ENCODE data around the gene OR3A1. TPM values are rescaled to one million over a fixed set of nuclear protein-coding genes. Genes with fewer than 3 reads are reported as not detected.
"Not testable (repeated sequence)": the region's sequence is repeated elsewhere in the genome, so short reads cannot be mapped to it uniquely, and the experiment has no call there.

OR3A1 gene
- polyA plus RNA-seq (ENCODE audit: insufficient read length in 10 of 10), result under 1 TPM in 2 of 10 donors, not detected in 8; 0.12 TPM
- long read RNA-seq, donor 1, result 0 reads
- long read RNA-seq, donor 2, result 0 reads
- long read RNA-seq, donor 3, result 0 reads
- long read RNA-seq, donor 4, partial matches to known transcripts, result 0 of 1 reads
- long read RNA-seq, donor 4, other reads (novel, unspliced or antisense), result 0 of 1 reads
- long read RNA-seq, donor 5, result 0 reads
- long read RNA-seq, donor 6, result 0 reads
- long read RNA-seq, donor 7, result 0 reads
- long read RNA-seq, donor 8, result 0 reads
- long read RNA-seq, donor 9, result 0 reads

GRCh38 chr17:3298260-3298659 lies at the start of gene OR3A1:
Gene OR3A1, minus strand, starts transcription at chr17:3298360. Its CDS starts 5,778 bp downstream, at chr17:3292582.
- no peak for DNase-seq

DNA sequence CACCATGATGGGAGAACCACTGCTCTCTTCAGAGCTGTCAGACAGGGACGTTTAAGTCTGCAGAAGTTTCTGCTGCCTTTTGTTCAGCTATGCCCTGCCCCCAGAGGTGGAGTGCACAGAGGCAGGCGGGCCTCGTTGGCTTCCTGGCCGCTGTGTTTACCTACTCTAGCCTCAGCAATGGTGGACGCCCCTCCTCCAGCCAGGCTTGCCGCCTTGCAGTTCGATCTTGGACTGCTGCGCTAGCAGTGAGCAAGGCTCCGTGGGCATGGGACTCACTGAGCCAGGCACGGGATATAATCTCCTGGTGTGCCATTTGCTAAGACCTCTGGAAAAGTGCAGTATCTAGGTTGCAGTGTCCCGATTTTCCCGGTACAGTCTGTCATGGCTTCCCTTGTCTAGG lies 44.6 kb upstream of the OR3A1 start:
- not testable (repeated sequence) for DNase-seq

DNA sequence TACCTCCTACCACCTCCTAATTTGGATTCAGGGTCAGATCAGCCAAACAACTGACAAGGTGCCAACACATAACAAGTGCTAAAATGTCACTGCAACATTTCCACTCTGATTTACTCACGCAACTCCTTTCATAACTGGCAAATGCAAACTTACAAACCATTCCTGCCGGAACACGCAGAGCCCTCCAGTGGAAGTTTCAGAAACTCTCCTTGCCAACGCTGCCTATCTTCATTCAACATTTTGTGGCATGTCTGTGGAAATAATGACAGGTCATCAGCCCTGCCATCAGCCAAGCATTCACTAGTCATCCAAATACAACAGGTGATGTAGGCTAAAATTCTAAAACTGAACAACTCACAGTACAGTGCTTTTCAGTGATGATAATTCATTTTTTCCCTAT lies 37.7 kb upstream of the OR3A1 start:
- no peak for DNase-seq

GRCh38 chr17:3318336-3318735 lies 20.2 kb upstream of the OR3A1 start:
- no peak for DNase-seq

DNA sequence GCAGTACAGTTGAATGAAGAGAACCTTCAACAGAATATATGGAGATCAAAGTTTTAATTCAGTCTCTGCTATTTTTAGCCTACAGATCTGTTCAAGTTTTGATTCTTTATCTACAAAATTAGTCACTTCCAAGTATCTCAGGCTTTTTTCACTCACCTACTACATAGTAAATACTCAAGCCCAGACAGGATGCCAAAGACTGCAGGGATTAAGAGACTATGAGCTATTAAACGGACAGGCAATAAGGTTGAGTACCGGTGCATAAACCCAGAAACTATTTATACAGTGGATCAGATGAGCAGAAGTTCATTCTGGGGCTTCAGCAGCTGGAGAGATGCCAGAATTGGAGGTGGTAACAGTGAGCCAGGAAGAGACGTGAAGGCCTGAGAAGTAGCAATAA lies 18.7 kb upstream of the OR3A1 start:
- DNase-seq, result no peak

GRCh38 chr17:3308603-3309002 lies 10.4 kb upstream of the OR3A1 start:
- DNase-seq, result no peak

DNA sequence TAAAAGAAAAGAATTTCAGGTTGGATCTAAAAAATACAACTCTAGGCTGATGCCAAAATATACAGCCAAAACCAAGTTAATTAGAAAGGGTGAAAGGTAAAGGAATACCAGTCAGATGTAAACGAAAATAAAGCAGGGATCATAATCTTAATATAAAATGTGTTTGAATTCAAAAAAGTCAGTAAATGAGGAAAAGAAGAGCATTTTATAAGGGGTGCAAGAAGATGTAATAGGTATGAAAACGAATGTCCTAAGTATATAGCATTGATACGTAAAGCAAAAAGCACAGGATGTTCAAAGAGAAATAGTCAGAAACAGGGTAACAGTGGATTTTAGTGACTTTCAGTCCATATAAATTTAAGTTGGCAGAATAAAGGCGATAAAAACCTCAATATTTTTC lies 2.5 kb downstream of the OR3A1 start:
- no peak for DNase-seq

DNA sequence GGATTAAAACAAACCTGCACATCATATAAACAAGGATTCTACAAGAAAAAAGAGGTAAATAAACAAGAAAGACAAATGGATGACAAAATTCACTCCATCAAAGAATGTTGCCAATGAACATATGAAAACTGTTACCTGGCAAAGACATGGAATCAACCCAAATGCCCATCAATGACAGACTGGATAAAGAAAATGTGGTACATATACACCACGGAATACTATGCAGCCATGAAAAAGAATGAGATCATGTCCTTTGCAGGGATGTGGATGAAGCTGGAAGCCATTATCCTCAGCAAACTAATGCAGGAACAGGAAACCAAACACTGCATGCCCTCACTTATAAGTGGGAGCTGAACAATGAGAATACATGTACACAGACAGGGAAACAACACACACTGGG lies 4.6 kb downstream of the OR3A1 start:
- DNase-seq, result not testable (repeated sequence)

- DNase-seq, result no peak
Observed at GRCh38 chr17:3282901-3283300, 15.3 kb downstream of the OR3A1 start.

GRCh38 chr17:3276126-3276525 lies 22.0 kb downstream of the OR3A1 start:
- no peak for DNase-seq

- no peak for DNase-seq
Observed at GRCh38 chr17:3271072-3271848, 26.9 kb downstream of the OR3A1 start.

DNA sequence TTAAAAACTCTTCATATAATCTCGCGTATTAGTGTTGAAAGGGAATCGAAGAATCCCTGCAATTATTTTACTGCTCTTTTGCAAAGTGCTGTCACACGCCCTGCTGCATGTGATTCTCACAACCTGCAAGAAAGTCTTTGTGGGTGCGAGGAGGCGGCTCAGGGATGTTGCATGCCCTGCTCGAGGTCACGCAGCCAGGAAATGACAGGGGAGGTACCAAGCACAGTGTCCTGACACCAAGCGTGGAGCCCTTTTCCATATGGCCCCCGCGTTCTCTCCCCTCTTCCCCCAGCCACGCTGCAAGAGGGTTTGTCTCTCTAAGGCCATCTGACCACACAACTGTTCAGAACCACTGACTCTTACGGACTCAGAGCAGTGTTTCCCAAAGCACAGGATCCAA lies 37.6 kb downstream of the OR3A1 start:
- no peak for DNase-seq

GRCh38 chr17:3260163-3260562 lies 38.0 kb downstream of the OR3A1 start:
- DNase-seq, result no peak

- DNase-seq, result no peak
Observed at GRCh38 chr17:3256575-3256974, 41.6 kb downstream of the OR3A1 start.

DNA sequence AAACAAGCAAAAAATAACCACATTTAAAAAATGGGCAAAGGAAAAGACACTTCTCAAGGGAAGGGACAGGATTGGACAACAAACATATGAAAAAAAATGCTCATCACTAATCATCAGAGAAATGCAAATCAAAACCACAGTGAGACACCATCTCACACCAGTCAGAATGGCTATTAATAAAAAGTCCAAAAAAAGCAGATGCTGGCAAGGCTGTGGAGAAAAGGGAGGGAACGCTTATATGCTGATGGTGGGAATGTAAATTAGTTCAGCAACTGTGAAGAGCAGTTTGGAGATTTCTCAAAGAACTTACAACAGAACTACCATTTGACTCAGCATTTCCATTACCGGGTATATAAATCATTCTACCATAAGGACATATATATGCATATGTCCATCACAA lies 49.1 kb downstream of the OR3A1 start:
- not testable (repeated sequence) for DNase-seq

DNA sequence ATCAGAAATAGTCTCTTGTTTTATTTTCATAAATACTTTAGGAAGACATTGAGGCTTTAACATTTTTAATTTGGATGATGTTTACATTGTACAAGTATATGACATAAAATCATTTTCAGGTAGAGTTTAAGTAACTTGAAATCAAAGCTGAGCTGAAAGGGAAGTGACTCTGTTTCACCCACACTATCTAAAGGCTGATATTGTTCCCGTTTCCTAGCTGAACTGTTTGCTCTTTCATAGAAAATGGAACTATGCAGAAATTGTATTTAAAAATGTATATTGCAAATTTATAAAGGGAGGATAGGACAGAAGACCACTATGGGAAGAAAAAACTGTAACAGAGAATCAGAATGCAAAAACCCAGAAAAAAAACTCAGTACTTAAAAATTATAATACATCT lies 53.3 kb downstream of the OR3A1 start:
- not testable (repeated sequence) for DNase-seq

DNA sequence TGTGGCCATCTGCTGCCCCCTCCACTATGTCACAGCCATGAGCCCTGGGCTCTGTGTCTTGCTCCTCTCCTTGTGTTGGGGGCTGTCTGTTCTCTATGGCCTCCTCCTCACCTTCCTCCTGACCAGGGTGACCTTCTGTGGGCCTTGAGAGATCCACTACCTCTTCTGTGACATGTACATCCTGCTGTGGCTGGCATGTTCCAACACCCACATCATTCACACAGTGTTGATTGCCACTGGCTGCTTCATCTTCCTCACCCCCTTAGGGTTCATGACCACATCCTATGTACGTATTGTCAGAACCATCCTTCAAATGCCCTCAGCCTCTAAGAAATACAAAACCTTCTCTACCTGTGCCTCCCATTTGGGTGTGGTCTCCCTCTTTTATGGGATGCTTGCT lies 57.1 kb downstream of the OR3A1 start:
- DNase-seq, result not testable (repeated sequence)

Other genes starting within 250 kb of the OR3A1 start
- gene OR1D5, start 234.8 kb downstream of the OR3A1 start, polyA plus RNA-seq (ENCODE audit: insufficient read length in 10 of 10), result not detected
- not detected for gene OR1D2, start 193.9 kb downstream of the OR3A1 start, polyA plus RNA-seq (ENCODE audit: insufficient read length in 10 of 10)
- gene OR1G1, start 170.8 kb downstream of the OR3A1 start, polyA plus RNA-seq (ENCODE audit: insufficient read length in 10 of 10), result not detected
- not detected for gene OR1A2, start 100.8 kb downstream of the OR3A1 start, polyA plus RNA-seq (ENCODE audit: insufficient read length in 10 of 10)
- under 1 TPM in 1 of 10 donors, not detected in 9; 0.06 TPM for gene OR1A1, start 90.7 kb downstream of the OR3A1 start, polyA plus RNA-seq (ENCODE audit: insufficient read length in 10 of 10)
- gene OR3A2, start 87.9 kb upstream of the OR3A1 start, polyA plus RNA-seq (ENCODE audit: insufficient read length in 10 of 10), result under 1 TPM in 9 of 10 donors, not detected in 1; 0.15 to 0.38 (median 0.27) TPM
- gene OR1E1, start 100.0 kb upstream of the OR3A1 start, polyA plus RNA-seq (ENCODE audit: insufficient read length in 10 of 10), result under 1 TPM in 2 of 10 donors, not detected in 8; 0.15 to 0.16 TPM
- gene OR3A3, start 113.0 kb upstream of the OR3A1 start, polyA plus RNA-seq (ENCODE audit: insufficient read length in 10 of 10), result under 1 TPM in 5 of 10 donors, not detected in 5; 0.04 to 0.17 (median 0.12) TPM
- gene OR1E2, start 135.5 kb upstream of the OR3A1 start, polyA plus RNA-seq (ENCODE audit: insufficient read length in 10 of 10), result not detected
- 1 to 10 TPM in 1 of 10 donors, under 1 TPM in 8, not detected in 1; 0.08 to 1.2 (median 0.63) TPM for gene SPATA22, start 173.5 kb upstream of the OR3A1 start, polyA plus RNA-seq (ENCODE audit: insufficient read length in 10 of 10)
- 1 to 10 TPM; 2.6 to 6.7 (median 4.1) TPM for gene ASPA, start 177.6 kb upstream of the OR3A1 start, polyA plus RNA-seq (ENCODE audit: insufficient read length in 10 of 10)